H4 (cell line): Measurements from ENCODE around the gene CAMSAP2. TPM values are rescaled to one million over a fixed set of nuclear protein-coding genes. Genes with fewer than 3 reads are reported as not detected.

Source experiments
- DNase-seq: peaks from one replicate; pipeline ENCODE4 v3.0.0-alpha.2; 2015; ENCODE audit warnings: low spot score
- total RNA-seq: library from RNA; depleted of rRNA; stranded (reverse); fragments of >200 nt; shearing (Covaris generic); gene quantifications from 2 replicates; pipeline ENCODE4 v1.2.3, GENCODE V29; 2014

The CAMSAP2 gene
- total RNA-seq, 1 experiment from 2014 or later, result 19.5 TPM

DNA sequence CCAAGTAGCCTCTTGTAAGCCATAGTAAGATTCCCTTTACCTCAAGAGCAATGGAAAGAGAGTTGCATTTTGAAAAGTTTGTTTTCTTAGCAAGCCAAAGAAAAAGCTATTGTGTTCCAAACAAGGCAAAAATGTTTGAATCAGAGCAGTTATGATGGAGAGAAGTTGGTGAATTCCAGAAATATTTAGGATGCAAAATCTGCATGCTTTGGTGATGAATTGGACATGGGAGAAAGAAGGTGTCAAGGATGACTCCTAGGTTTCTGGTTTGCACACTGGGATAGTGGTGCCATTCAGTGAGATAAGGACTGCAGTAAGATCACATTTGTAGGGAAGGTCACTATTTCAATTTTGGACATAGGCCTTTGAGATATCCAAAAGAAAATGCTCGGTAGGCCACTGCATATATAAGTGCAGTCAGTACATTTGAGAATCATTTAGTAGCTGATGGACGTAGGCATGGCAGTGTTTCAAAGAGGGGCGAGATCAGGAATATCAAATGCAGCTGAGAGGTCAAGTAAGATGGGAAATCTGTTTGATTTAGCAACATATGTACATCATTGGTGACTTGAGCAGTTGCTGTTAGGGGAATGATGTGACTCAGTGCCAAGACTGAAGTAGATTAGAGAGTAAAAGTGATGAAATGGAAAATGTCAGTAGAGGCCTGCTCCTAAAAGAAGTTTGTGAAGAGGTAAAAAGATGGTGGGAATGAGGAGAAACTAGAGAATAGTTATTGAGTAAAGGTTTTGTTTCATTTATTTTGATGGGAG, 100.2 kb downstream of the CAMSAP2 start:
- no peak for DNase-seq

DNA sequence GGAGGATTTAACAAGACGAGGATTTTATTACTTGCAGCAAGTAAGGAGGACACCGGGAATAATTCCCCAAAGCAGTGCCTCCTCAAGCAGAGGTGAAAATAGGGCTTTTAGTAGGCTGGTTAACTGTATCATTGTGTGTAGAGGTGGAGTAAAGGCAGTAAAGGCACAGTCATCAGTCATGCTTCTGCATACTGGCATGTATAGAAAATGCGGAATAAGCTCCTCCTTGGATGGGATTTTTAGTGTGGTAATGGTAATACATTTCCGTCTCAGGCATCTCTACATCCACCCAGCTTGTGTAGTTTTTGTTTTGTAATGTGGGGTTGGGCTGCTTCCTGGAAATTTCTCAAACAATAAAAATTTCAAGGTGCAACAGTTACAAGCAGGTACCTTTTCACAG, 106.7 kb downstream of the CAMSAP2 start:
- no peak for DNase-seq

DNA sequence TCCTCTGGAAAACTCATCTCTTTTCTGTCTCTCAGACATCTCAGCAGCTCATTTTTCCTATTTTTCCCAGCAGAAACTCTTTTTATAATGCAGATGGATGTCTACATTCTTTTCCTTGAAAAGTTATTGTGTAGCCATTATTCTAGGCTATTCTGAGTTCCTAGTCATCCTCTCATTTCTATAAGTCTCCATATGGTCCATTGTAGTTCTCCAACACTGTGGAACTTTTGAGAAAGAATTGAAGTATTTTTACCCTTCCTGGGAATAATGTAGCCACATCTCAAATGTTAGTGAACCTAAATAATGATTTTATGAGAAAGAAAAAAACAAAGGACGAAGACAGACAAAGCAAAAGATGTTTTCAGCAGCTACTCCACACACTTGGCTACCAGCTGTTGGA, 107.7 kb downstream of the CAMSAP2 start:
- DNase-seq, result no peak

DNA sequence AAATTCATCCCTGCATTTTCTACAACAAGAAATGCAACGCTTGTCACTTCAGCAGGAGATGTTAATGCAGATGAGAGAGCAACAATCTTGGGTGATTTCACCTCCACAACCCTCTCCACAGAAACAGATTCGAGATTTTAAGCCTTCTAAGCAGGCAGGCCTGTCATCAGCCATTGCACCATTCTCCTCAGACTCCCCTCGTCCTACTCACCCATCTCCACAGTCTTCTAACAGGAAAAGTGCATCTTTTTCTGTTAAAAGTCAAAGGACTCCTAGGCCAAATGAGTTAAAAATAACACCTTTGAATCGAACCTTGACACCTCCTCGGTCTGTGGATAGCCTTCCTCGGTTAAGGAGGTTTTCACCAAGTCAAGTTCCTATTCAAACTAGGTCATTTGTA, 110.7 kb downstream of the CAMSAP2 start:
- no peak for DNase-seq

DNA sequence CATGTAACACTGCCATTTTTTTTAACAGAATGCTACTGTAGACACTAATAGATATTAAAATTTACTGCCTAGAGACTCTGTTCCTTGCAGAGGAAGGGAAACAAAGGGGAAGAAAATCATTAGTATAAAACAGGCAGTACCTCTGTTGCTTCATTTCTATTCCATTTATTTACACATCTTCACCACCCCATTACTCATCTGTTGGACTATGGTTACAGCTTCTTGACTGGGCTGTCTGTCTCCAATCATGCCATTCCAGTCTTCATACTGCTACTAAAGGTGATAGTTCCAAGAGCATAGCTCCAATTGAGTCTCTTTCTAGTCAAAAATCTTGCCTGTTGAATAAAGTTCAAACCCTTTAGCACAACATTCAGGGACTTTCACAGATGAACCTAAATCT, 111.9 kb downstream of the CAMSAP2 start:
- DNase-seq, result no peak

DNA sequence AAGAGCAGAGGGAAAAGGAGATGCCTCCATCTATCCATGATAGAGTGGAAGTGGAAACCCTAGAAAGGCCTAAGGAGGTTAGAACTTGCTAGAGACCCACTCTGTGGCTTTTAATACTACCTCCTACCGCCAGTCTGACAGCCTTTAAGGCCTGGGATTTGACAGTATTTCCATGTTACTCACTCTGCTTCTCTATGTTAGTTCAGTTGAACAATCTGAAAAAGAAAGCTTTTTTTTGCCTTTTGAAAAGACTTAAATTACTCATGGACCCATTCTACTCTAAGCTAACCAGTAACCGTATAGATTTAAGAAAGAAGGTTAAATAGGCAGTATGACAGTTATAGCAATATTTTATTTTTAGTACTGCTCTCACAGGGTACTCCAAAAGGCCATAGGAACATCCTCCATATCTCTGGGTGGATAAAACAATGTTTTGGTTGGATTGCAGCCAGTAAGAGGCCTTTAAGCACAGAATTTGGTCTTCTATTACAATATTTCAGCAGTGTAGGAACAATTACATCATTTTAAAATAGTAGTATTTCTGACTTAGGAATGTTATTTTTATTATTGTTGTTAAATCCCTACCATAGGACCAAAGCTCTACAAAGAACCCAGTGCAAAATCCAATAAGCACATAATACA, 118.1 kb downstream of the CAMSAP2 start:
- DNase-seq, result no peak

DNA sequence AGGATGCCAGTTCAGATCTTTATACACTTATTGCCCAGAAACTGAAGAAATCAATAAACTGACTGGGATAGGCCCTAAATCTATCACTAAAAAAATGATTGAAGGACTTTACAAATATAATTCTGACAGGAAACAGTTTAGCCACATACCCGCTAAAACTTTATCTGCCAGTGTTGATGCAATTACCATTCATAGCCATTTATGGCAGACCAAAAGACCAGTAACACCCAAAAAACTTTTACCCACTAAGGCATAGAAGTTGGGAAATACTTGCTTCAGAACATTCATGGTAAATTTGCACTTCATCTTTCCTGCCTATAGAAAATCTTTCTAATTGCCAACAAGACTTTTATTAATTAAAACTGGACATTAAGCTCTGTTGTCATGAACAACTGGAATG, 119.1 kb downstream of the CAMSAP2 start:
- no peak for DNase-seq

DNA sequence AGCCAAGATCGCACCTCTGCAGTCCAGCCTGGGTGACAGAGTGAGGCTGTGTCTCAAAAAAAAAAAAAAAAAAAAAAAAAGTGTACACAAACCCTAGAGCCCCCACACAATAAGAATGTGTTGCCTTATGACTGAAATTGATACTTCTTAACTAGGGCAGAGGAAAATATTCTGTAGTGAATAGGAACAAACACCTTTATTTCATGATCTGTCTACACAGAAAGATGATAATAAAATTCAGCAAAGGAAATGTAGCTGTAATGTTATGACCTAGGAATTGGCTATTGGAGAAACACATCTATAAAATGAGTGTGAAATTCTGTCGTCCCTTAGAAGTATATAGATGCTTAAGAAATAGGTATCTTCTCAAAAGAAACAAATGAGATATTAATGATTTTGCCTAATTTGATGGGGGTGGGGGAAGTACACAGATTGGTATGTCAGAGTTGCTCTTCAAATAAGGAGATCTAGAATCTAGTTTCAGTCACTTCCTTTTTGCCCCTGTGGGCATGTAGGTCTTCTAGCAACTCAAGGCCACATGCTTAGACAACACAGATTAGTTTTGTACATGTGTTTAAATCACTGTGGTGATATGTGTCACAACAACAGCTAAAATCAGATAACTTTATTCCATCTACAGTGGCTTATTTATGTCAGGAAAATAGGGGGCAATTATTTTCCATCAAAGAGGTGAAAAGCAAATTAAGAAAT, 123.4 kb downstream of the CAMSAP2 start:
- DNase-seq, result no peak

DNA sequence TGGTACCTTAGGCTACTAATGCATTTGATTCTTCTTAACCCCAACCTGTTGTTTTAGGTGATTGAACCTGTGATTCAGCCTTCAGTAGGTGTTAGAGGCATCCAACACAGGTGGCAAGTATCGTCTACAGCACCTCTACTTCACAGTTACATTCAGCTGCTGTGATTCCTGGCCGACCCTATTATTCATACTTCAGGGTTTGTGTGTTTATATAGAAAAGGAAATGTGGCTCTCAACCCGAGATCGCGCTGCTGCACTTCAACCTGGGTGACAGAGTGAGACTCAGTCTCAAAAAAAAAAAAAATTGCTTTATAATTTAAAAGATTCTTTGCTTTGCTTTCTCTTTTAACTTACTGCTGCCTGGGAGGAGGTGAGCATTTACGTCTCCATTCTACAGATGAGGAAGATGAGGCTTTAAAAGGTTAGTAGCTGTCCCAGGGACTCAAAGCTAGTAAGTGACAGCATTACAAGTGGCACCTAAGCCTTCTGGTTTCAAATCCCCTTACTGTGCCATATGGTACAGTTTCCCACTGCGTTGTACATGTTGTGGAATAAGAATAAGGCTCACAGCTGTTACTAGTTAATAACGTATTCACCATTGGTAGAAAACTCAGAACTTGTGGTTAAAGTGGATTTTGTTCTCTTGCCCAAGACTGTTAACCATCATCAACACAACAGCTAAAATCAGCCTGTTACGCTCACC, 124.2 kb downstream of the CAMSAP2 start:
- DNase-seq, result no peak

DNA sequence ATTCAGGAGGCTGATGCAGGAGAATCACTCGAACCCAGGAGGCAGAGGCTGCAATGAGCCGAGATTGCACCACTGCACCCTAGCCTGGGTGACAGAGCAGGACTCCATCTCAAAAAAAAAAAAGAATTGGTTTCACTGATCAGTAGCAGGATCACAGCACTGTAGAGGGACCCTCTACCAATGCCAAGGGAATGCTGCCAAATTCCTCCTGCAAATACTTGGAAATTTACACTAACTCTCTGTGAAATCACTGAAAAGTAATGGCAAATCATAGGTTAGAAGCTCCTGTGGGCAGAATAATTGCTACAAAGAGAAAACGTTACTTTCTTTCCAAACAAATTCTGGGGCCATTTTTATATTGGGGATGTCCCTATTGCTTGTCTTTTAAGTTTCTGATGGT, 127.4 kb downstream of the CAMSAP2 start:
- no peak for DNase-seq

DNA sequence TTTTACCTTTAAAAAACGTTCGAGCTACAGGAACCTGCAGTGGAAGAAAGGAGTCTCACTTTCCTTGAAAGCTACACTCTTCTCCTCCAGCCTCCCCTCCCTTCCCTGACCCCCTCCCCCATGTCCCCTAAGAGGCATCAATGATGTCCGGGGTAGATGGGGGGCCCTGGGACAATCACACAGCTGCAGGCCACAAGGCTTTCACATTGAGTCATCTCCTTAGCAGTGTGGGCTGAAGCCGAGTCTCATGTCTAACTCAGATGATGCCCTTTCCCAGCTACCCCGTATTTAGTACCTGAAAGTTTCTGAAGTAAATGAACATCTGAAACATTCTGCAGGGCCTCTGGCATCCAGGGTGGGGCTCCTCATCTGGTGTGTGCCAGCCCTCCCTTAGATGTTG, 127.8 kb downstream of the CAMSAP2 start:
- no peak for DNase-seq

DNA sequence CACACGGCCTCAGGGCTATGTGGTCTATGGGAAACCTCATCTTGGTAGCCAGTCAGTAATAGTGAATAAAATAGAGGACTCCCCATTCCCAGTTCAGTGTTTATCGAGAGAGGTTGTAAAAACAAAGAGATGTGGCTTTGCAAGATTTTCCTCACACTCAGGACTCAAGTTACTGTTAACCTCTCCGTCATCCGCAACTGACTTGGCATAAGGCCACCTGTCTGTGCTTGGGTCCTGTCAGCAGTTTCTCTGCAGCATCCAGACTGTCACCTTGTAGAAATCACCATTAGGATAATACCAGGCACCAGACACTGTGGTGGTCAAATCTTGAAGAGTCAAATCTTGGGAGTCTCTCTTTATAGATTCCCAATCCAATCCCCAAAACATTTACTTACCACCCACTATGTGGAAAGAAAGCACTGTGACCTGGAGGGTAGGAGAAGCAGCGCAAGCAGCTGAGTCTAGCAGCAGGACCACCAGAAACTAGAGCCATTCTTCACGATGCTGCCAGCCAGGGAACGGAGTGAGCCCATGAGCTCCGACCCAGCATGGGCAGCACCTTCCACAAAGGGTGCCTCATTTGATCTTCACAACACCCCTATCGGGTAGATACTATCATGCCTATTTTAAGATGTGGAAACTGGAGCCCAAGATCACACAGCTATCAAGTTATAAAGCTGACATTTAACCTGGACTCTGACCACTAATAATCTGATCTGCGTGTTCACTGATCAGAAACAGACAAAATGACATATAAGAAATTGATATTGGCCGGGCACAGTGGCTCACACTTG, 128.5 kb downstream of the CAMSAP2 start:
- DNase-seq, result no peak

DNA sequence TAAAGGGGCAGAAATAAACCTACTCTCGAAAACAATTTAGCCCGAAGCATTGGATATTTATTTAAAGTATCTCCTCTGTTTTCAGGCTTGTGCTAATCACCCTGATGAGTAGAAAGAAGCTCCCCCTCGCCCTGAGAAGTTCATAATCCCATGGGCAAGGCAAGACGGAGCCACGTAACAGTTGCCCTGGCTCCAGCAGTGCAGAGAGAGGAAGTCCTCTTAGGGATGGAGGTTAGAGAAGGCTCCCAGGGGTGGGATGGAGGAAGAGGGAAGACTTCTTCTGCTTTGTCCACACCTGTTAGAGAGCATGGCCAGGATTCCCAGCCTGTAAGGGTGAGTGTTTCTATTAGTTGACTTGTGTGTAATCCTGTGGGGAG, 130.7 kb downstream of the CAMSAP2 start:
- no peak for DNase-seq

DNA sequence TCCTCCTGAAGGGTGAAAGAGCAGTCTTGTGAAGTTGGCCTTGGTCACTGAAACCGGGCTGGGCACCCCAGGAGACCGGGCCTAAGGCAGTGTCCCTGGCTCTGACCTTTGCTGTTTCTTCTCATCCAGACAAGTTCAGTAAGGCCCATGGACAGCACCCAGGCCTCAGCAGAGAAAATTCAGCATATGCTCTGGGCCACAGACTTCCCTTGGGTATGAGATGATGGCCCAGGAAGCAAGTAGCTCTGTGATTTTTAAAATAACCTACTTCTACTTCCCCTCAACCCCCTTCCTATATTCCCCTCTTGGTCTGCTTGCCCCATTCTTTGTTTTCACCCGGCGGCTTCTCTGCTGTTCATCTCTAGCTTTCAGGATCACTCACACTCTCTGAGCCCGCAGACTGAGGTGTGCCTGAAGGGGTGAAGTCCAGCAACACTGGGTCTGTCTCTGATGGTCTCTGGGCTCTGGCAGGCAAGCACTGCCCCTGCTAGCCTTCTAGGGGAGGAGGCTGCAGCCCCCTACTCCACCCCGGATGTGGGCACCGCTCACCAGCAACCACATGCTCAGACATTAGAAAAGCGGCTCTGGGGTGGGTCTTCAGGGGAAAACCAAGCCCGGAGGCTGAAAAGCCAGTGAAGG, 131.2 kb downstream of the CAMSAP2 start:
- DNase-seq, result no peak

DNA sequence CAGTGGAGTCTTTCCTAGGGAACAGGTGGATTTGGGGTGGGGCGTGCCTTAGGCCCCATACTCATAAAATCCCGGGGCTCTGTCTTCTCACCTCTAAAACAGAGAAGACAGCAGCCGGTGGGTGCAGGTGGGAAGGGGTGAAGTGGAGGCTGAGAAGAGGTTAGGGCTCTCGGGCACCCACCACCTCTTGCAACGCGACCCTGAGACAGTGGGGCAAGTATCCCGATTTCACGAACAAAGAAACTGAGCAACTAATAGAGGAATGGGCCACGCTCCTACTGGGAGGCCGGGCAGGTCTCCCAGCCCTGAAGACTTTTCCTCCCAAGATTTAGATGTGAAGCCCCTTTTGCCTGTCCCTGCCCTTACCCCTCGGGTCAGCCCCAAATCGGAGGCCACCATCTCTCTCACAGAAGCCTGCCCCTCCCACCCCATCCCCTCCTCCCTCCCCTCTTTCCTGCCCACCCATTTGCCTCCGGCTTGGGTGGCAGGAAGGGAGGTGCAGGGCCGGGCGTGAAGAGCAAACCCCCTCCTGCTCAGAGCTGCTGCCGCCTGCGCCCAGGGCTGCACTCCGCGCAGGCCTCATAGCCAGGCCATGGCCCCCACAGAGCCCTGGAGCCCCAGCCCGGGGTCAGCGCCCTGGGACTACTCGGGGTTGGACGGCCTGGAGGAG, 133.9 kb downstream of the CAMSAP2 start, which contains the start of gene GPR25:
Gene GPR25, plus strand, starts transcription at position 536 of the 670 bp plus-strand sequence. Its CDS starts 57 bp downstream, at position 593.
- no peak for DNase-seq

DNA sequence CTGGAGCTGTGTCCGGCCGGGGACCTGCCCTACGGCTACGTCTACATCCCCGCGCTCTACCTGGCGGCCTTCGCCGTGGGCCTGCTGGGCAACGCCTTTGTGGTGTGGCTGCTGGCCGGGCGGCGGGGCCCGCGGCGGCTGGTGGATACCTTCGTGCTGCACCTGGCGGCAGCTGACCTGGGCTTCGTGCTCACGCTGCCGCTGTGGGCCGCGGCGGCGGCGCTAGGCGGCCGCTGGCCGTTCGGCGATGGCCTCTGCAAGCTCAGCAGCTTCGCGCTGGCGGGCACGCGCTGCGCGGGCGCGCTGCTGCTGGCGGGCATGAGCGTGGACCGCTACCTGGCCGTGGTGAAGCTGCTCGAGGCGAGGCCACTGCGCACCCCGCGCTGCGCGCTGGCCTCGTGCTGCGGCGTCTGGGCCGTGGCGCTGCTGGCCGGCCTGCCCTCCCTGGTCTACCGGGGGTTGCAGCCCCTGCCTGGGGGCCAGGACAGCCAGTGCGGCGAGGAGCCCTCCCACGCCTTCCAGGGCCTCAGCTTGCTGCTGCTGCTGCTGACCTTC, 134.5 kb downstream of the CAMSAP2 start:
- no peak for DNase-seq

DNA sequence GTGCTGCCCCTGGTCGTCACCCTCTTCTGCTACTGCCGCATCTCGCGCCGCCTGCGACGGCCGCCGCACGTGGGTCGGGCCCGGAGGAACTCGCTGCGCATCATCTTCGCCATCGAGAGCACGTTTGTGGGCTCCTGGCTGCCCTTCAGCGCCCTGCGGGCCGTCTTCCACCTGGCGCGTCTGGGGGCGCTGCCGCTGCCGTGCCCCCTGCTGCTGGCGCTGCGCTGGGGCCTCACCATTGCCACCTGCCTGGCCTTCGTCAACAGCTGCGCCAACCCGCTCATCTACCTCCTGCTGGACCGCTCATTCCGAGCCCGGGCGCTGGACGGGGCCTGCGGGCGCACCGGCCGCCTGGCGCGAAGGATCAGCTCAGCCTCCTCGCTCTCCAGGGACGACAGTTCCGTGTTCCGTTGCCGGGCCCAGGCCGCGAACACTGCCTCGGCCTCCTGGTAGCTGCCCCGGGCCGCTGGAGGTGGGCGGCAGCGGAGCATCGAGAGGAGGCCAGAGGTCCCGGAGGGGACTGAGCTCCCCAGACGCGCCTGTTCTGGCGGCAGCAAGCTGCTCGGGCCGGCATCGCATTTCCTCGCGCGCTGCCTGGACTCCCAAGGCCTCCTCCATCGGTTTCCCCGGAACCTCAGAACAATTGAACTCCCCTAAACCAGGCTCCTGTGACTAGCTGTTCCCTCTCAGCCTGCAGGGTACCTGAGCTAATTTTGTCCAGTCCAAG, 135.1 kb downstream of the CAMSAP2 start:
- no peak for DNase-seq

DNA sequence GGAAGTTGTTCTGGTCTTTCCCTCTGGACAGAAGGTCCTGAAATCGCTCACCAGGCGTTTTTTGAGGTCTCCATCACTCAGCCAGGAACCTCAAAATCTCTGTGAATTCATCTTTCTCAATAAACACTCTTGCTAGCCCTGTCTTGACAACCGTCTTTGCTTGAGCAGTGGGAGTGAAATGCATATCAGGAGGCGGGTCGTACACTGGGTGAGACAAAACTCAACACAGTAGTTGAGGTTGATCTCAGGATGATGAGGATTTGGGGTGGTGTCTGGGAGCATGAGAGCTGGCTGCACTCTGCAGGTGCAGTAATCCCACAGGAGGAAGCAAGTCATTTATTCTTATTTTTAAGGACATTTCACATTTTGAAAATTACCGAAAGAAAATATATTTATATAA, 136.0 kb downstream of the CAMSAP2 start:
- DNase-seq, result no peak

DNA sequence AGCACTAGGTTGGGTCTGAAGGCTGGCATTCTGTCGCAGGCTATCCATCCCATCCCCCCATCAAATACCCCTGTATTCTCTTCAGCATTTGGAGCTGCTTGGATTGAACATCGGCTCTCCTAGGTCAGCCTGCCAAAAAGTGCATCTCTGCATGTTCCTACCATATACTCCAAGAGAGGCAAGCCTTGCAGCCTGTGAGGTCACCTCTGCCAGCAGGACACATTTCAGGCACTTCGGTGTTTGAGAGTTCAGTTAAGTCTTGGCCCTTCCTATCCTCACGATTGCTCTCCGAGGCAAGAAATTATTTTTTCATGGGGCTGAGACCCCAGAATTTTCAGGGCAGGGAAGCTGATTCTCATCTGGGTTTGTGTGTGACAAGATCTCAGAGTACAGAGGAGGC, 136.7 kb downstream of the CAMSAP2 start:
- DNase-seq, result no peak
